Germinal center (tissue), 1 donor: ENCODE results near the gene CDC27.
A peak's percentile ranks its signal among the peaks of the same experiment; 100 is the strongest.
"Not testable (repeated sequence)": the region's sequence is repeated elsewhere in the genome, so short reads cannot be mapped to it uniquely, and the experiment has no call there.

Experiments
- DNase-seq: peaks from one replicate; pipeline ENCODE4 v3.0.0; 2012; ENCODE audit warnings: mixed read lengths, low spot score

The CDC27 gene

DNA sequence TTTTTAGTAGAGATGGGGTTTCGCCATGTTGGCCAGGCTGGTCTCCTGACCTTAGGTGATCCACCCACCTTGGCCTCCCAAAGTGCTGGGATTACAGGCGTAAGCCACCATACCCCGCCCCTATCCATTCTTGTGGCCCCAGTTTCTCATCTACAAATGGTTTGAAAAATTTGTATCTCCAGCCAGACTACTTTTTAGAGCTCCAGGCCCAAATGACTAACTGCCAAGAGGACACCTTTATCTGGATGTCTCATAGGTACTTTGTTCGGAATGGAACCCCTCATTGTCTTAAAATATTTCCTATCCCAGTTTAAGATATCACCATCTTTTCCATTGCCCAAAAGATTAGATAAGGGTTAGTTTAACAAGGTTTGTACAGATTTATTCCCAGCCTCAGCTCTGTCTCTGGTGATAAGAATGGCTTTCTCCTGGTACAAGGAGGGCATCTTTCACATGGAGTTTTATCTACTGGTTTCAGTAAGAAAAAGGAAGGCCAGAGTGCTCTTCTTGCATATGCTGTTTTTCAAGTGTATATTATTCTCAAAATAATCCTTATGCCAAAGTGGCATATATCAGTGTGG is 4.9 kb upstream of the CDC27 start:
- DNase-seq, result no peak

GRCh38 chr17:47192554-47192953 is 3.5 kb upstream of the CDC27 start:
- DNase-seq, result no peak

DNA sequence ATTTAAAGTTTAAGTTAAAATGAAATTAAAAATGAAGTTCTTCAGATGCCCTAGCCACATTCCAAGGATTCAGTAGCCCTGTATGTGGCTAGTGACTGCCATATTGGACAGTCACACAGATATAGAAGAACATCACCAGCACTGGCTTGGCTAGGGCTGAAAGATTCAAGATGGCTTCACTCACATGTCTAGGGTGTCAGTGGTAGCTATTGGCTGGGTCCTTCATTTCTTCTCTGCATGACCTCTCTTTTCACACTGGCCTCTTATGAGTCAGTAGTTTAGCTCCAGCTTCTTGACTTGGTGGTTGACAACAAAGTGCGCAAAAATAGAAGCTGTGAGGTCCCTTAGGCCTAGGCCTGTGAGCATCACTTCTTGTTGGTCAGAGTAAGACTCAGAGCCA is 1.7 kb upstream of the CDC27 start:
- DNase-seq, result no peak

DNA sequence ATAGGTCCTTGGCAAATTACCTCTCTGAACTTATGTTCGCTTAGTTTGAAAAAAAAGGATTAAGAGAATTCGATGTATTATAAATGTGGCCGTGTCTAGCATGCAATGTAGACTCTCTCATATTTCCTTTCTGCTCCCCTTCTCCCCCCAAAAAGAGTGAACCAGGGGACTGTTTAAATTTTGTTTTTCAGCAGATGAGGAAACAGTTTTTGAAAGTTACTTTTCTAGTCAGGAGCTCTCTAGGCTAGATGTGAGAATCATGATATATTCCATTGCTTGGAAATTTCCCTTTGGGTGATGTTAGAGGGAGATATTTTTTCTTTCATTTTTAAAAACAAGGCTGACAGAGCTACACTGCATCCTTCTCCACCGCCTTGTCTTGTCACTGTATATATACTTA is 1.1 kb upstream of the CDC27 start:
- DNase-seq, result no peak

DNA sequence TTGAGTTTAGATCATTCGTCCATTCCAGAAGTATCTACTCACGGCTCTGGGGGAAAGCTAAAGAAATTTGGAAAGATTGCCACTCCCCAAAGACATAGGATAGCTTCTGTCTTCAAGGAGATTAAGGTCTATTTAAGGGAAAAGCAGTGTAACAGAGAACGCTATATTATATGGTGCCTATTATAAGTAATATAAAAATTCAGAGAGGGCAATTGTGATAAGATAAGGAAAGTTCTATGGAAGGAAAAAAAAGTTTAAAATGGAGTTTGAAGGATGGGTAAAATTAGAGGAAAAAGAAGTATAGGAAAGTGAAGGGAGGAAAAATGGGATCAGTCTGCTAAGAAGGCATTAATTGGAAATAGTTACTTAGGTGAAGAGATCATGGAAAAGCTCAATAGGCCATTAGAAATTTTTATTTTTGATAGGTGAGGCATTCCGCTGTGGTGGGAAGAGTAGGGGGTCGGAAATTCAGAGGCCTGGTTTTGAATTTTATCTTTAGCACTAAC is 690 bp upstream of the CDC27 start:
- no peak for DNase-seq

DNA sequence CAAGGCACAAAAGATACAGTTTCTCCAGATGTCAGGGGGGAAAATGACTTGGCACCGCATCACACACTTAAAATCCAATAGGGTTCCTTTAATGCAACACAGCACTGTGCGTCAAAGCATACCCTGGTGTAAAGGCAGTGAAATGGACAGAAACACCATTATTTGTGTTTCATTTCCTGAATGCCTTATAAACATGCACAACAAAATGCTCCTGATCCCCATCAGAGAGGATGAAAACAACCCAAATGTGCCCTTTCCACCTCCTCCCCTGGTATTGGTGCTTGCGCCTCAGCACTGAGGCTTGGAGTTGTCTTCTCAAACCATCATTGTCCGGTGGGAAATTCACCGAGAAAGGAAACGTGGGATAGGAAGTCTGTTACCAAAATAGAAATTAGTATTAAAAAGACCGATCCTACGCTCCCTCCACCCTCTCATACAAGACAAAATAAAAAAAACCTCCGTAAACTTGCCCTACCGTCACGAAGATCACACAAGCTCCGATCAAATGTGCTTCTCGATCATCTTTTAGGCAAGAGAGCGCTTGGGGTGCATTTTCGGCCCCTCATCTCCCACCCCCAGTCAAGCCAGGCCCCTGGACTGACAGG is 722 bp downstream of the CDC27 start:
- peak; percentile 38 for DNase-seq

GRCh38 chr17:47184681-47185080 is 4.4 kb downstream of the CDC27 start:
- DNase-seq, result no peak

- not testable (repeated sequence) for DNase-seq
Observed at GRCh38 chr17:47180988-47181387, 8.1 kb downstream of the CDC27 start.

GRCh38 chr17:47180337-47180736 is 8.8 kb downstream of the CDC27 start:
- DNase-seq, result no peak

DNA sequence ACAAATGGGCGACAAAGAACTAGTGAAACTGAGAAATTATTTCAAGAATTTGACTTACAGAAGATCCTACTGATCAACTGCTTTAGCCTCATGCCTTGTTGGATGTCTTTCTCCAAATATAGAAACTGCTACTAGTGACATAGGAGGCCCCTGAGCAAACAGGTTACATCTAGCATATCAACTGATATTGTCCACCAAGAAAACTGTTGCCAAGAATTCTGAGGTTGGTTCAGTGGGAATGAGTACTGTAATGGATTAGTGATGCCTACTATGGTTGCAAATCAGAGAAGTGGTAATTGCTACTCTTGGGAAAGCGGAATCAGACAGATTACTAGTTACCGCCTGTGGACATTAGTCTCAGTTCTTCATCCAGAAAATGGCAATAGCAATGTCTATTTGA is 10.0 kb downstream of the CDC27 start:
- DNase-seq, result no peak

GRCh38 chr17:47177261-47177660 is 11.8 kb downstream of the CDC27 start:
- DNase-seq, result no peak

DNA sequence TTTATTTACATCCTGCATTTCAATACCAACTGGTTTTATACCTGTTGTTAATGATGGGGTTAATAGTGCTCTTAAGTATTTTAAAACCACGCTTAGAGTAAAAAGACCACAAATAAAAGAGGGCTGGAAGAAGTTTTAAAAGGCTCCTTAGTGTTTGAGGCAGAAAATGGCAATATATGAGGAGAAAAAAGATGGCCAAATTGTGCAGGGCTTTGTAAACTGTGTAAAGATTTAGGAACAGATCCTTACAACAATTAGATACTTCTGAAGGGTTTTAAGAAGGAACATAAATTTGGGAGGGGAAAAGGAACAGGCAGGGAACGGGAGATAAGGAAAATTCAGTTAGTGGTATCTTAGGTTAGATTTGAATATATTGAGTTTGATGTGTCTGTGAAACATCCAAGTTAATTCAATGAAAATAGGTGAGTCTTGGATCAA is 12.7 kb downstream of the CDC27 start:
- DNase-seq, result no peak

- DNase-seq, result not testable (repeated sequence)
Observed at GRCh38 chr17:47174823-47175222, 14.3 kb downstream of the CDC27 start.

GRCh38 chr17:47172696-47173565 is 16.2 kb downstream of the CDC27 start:
- no peak for DNase-seq

- DNase-seq, result no peak
Observed at GRCh38 chr17:47170710-47171109, 18.4 kb downstream of the CDC27 start.

DNA sequence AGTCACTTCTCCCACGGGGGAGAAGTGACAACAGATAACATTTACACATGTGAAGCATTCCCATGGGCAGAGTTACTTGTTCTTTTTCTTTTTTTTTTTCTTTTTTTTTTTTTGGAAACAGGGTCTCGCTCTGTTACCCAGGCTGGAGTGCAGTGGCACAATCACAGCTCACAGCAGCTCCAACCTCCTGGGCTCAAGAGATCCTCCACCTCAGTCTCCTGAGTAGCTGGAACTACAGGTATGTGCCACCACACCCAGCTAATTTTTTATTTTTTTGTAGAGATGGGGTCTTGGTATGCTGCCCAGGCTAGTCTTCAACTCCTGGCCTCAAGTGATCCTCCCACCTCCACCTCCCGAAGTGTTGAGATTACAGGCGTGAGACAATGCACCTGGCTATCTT is 20.2 kb downstream of the CDC27 start:
- DNase-seq, result not testable (repeated sequence)

- not testable (repeated sequence) for DNase-seq
Observed at GRCh38 chr17:47166854-47167253, 22.2 kb downstream of the CDC27 start.

GRCh38 chr17:47165137-47165536 is 24.0 kb downstream of the CDC27 start:
- no peak for DNase-seq

GRCh38 chr17:47164263-47164662 is 24.8 kb downstream of the CDC27 start:
- no peak for DNase-seq

GRCh38 chr17:47162013-47162622 is 27.0 kb downstream of the CDC27 start:
- DNase-seq, result no peak

DNA sequence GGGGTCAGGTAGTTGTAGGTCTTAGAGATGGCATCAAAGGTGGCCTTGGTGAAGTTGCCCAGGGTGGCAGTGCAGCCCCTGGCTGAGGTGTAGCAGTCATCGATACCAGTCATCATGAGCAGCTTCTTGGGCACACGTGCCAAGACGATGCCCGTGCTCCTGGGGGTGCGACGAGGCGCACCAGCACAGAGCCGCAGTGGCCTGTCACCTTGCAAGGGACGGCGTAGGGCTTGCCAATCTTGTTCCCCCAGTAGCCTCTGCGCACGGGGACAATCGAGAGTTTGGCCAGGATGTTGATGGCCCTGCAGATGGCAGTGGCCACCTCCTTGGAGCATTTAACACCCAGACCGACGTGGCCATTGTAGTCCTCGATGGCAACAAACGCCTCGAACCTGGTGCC is 29.8 kb downstream of the CDC27 start:
- no peak for DNase-seq

DNA sequence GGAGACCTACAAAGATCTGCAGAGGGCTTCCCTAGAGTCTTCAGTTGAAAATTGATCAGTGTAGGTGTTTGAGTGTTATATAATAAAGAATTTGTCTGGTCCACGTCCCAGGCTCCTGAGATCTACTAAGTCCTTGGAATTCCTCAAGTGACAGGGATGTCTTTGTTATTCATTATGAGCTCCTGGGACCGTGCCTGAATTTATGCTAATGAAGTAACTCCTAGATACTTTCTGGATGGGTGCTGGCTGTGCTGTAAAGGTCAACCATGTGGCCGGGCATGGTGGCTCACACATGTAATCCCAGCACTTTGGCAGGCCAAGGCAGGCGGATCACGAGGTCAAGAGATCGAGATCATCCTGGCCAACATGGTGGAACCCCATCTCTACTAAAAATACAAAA is 43.7 kb downstream of the CDC27 start:
- DNase-seq, result no peak

- DNase-seq, result no peak
Observed at GRCh38 chr17:47135235-47135634, 53.9 kb downstream of the CDC27 start.
